ENCODE results near the gene RTKN. TPM values are rescaled to one million over a fixed set of nuclear protein-coding genes. Genes with fewer than 3 reads are reported as not detected.

RTKN gene
- total and polyA plus RNA-seq, 2 of the 13 experiments (the other 11 are each of a cell fraction or from before 2014, with no cell fraction given): 159 to 166 TPM

GRCh38 chr2:74488643-74489481 lies 47.1 kb upstream of the RTKN start (continued):
- TF ChIP-seq ZNF891 (CRISPR knock-in tag; IDR thresholded peaks at IDR 0.05) (no peak), ZNF678 (CRISPR knock-in tag; IDR thresholded peaks at IDR 0.05) (no peak), ZNF142 (CRISPR knock-in tag; IDR thresholded peaks at IDR 0.05) (0 out of 2 replicates have a peak, but pooled peaks have one; percentile 19), CREB3 (CRISPR knock-in tag; IDR thresholded peaks at IDR 0.05) (no peak), MXI1 (IDR thresholded peaks at IDR 0.05; ENCODE audit: borderline replicate concordance, low read depth, low read length) (no peak), NFKB2 (CRISPR knock-in tag; IDR thresholded peaks at IDR 0.05; ENCODE audit: borderline replicate concordance) (no peak), ZNF552 (CRISPR knock-in tag; IDR thresholded peaks at IDR 0.05; ENCODE audit: borderline replicate concordance) (no peak; the same call in 1 of the 2 replicates), MTF1 (CRISPR knock-in tag; IDR thresholded peaks at IDR 0.05) (no peak), STAT5B (CRISPR knock-in tag; IDR thresholded peaks at IDR 0.05) (no peak), MAFK (conservative IDR thresholded peaks at IDR 0.05 in 1 of 2, IDR thresholded peaks at IDR 0.05 in 1 of 2; ENCODE audit: low read length in 2 of 2) (no peak)
- TF ChIP-seq, protein P1, sequence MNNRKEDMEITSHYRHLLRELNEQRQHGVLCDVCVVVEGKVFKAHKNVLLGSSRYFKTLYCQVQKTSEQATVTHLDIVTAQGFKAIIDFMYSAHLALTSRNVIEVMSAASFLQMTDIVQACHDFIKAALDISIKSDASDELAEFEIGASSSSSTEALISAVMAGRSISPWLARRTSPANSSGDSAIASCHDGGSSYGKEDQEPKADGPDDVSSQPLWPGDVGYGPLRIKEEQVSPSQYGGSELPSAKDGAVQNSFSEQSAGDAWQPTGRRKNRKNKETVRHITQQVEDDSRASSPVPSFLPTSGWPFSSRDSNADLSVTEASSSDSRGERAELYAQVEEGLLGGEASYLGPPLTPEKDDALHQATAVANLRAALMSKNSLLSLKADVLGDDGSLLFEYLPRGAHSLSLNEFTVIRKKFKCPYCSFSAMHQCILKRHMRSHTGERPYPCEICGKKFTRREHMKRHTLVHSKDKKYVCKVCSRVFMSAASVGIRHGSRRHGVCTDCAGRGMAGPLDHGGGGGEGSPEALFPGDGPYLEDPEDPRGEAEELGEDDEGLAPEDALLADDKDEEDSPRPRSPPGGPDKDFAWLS (CRISPR knock-in tag; IDR thresholded peaks at IDR 0.05; ENCODE audit: borderline replicate concordance): no peak
- TF ChIP-seq, protein P2, sequence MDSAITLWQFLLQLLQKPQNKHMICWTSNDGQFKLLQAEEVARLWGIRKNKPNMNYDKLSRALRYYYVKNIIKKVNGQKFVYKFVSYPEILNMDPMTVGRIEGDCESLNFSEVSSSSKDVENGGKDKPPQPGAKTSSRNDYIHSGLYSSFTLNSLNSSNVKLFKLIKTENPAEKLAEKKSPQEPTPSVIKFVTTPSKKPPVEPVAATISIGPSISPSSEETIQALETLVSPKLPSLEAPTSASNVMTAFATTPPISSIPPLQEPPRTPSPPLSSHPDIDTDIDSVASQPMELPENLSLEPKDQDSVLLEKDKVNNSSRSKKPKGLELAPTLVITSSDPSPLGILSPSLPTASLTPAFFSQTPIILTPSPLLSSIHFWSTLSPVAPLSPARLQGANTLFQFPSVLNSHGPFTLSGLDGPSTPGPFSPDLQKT (CRISPR knock-in tag; IDR thresholded peaks at IDR 0.05; ENCODE audit: borderline replicate concordance): no peak
- TF ChIP-seq, protein P3, sequence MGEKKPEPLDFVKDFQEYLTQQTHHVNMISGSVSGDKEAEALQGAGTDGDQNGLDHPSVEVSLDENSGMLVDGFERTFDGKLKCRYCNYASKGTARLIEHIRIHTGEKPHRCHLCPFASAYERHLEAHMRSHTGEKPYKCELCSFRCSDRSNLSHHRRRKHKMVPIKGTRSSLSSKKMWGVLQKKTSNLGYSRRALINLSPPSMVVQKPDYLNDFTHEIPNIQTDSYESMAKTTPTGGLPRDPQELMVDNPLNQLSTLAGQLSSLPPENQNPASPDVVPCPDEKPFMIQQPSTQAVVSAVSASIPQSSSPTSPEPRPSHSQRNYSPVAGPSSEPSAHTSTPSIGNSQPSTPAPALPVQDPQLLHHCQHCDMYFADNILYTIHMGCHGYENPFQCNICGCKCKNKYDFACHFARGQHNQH (CRISPR knock-in tag; IDR thresholded peaks at IDR 0.05): peak; percentile 48; the same call in 1 of the 2 replicates
- TF ChIP-seq, protein P4, sequence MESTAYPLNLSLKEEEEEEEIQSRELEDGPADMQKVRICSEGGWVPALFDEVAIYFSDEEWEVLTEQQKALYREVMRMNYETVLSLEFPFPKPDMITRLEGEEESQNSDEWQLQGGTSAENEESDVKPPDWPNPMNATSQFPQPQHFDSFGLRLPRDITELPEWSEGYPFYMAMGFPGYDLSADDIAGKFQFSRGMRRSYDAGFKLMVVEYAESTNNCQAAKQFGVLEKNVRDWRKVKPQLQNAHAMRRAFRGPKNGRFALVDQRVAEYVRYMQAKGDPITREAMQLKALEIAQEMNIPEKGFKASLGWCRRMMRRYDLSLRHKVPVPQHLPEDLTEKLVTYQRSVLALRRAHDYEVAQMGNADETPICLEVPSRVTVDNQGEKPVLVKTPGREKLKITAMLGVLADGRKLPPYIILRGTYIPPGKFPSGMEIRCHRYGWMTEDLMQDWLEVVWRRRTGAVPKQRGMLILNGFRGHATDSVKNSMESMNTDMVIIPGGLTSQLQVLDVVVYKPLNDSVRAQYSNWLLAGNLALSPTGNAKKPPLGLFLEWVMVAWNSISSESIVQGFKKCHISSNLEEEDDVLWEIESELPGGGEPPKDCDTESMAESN (CRISPR knock-in tag; conservative IDR thresholded peaks at IDR 0.05): no peak; the same call in 1 of the 2 replicates
